OCI-LY3 (cell line): ENCODE results near the gene CSNK1G2.

Experiments used
- H2AFZ ChIP-seq: fragments of 200-600, 300-600 bp; shearing (Covaris generic); 2 replicates; pipeline ENCODE4 v1.6.0; 2014; ENCODE audit warnings: antibody characterized with exemption, low read depth, low read length
- H3K27ac ChIP-seq: fragments of 200-600, 300-600 bp; sonication (generic); 2 replicates; pipeline ENCODE4 v1.5.1; 2014; ENCODE audit warnings: mild to moderate bottlenecking, low read length, moderate library complexity, mixed read lengths
- H3K27me3 ChIP-seq: fragments of 200-600, 300-600 bp; sonication (generic); 2 replicates; pipeline ENCODE4 v1.6.1; 2014; ENCODE audit warnings: low read depth, low read length, mixed read lengths
- H3K36me3 ChIP-seq: fragments of 200-600, 300-600 bp; sonication (generic); replicated peaks from 2 replicates; pipeline ENCODE3; 2014; ENCODE audit warnings: low read depth, low read length, mixed read lengths
- H3K4me1 ChIP-seq: fragments of 300-600, 200-600 bp; sonication (generic); 2 replicates; pipeline ENCODE4 v1.6.1; 2014; ENCODE audit warnings: low read length, mixed read lengths
- H3K4me2 ChIP-seq: fragments of 200-600, 300-600 bp; sonication (generic); 2 replicates; pipeline ENCODE4 v1.6.1; 2014; ENCODE audit warnings: low read length, mixed read lengths
- H3K4me3 ChIP-seq: fragments of 300-600, 200-600 bp; sonication (generic); 2 replicates; pipeline ENCODE4 v1.5.1; 2014; ENCODE audit warnings: antibody characterized with exemption, mild to moderate bottlenecking, low read length, moderate library complexity
- H3K79me2 ChIP-seq: fragments of 300-600, 200-600 bp; shearing (Covaris generic); 2 replicates; pipeline ENCODE4 v1.6.1; 2014; ENCODE audit warnings: mild to moderate bottlenecking, low read length, mixed read lengths
- H3K9ac ChIP-seq: fragments of 300-600, 200-600 bp; shearing (Covaris generic); 2 replicates; pipeline ENCODE4 v1.6.0; 2014; ENCODE audit warnings: mild to moderate bottlenecking, low read length, moderate library complexity
- H3K9me3 ChIP-seq: fragments of 200-600, 300-600 bp; shearing (Covaris generic); 2 replicates; pipeline ENCODE4 v1.6.1; 2014; ENCODE audit warnings: low read length, mixed read lengths; ENCODE audit not compliant: insufficient read depth
- H4K20me1 ChIP-seq: fragments of 200-600, 300-600 bp; sonication (generic); 2 replicates; pipeline ENCODE4 v1.6.1; 2016; ENCODE audit warnings: low read length, mixed read lengths; ENCODE audit not compliant: insufficient read depth
- CTCF ChIP-seq: fragments of 200-600, 300-600 bp; sonication (generic); IDR thresholded peaks from 2 replicates; pipeline ENCODE4 v1.5.1; 2014; ENCODE audit warnings: antibody characterized with exemption, low read length, low read depth
- EZH2phosphoT487 ChIP-seq: fragments of 200-600 bp; shearing (Covaris generic); IDR thresholded peaks from 2 replicates; pipeline ENCODE4 v1.6.1; 2018; ENCODE audit warnings: antibody characterized with exemption, mixed run types, low read depth

The CSNK1G2 gene

DNA sequence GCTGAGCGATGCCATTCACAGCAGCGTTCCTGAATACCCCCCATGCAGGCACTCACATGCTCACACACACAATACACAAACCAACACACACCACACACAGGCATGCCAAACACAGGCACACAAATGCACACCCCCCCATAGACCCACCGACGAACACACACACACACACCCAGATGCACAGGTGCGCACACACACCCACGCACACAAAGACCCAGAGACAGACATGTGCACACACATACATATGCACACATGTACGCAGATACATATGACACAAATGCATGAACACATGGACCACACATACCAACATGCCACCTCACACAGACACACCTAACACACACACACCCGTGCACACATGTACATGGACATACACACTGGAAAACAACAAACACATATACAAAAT lies 7.0 kb upstream of the CSNK1G2 start:
- Histone ChIP-seq H3K36me3 (no peaks in the 10 kb centered on the region), H3K4me3 (no peak overlapping the region), H2AFZ (no peak overlapping the region), H3K27me3 (0 out of 2 replicates have a peak, but pooled peaks cover 2% of the 10 kb centered on the region), H3K27ac (no peak overlapping the region), H3K9ac (no peak overlapping the region), H3K4me2 (no peak overlapping the region), H3K79me2 (no peaks in the 10 kb centered on the region), H4K20me1 (no peaks in the 10 kb centered on the region), H3K9me3 (0 out of 2 replicates have a peak, but pooled peaks cover 3% of the 10 kb centered on the region), H3K4me1 (peaks cover 10% of the 10 kb centered on the region)
- no peak for TF ChIP-seq CTCF
- no peak for TF ChIP-seq EZH2phosphoT487

- H3K4me2 ChIP-seq, result no peak overlapping the region
- H3K9ac ChIP-seq, result no peak overlapping the region
- peaks cover 6% of the 10 kb centered on the region for H3K4me1 ChIP-seq
- no peaks in the 10 kb centered on the region for H4K20me1 ChIP-seq
- H3K79me2 ChIP-seq, result peaks cover 7% of the 10 kb centered on the region
- no peak overlapping the region for H3K4me3 ChIP-seq
- H3K36me3 ChIP-seq, result no peaks in the 10 kb centered on the region
- 0 out of 2 replicates have a peak, but pooled peaks cover 3% of the 10 kb centered on the region for H3K9me3 ChIP-seq
- no peak overlapping the region for H2AFZ ChIP-seq
- TF ChIP-seq EZH2phosphoT487 (no peak), CTCF (no peak)
- no peaks in the 10 kb centered on the region for H3K27me3 ChIP-seq
- H3K27ac ChIP-seq, result no peak overlapping the region
Observed at GRCh38 chr19:1935484-1936208, 5.3 kb upstream of the CSNK1G2 start.

GRCh38 chr19:1936430-1936829 lies 4.5 kb upstream of the CSNK1G2 start:
- H3K4me3 ChIP-seq, result no peak overlapping the region
- TF ChIP-seq EZH2phosphoT487 (no peak), CTCF (no peak)

GRCh38 chr19:1936916-1937610 lies 3.9 kb upstream of the CSNK1G2 start:
- TF ChIP-seq CTCF (no peak), EZH2phosphoT487 (no peak)
- H4K20me1 ChIP-seq, result no peaks in the 10 kb centered on the region
- peaks cover 6% of the 10 kb centered on the region for H3K4me1 ChIP-seq
- no peaks in the 10 kb centered on the region for H3K9me3 ChIP-seq
- no peaks in the 10 kb centered on the region for H3K36me3 ChIP-seq
- H2AFZ ChIP-seq, result no peak overlapping the region
- H3K4me3 ChIP-seq, result no peak overlapping the region
- H3K4me2 ChIP-seq, result no peak overlapping the region
- no peak overlapping the region for H3K9ac ChIP-seq
- H3K79me2 ChIP-seq, result peaks cover 18% of the 10 kb centered on the region
- no peaks in the 10 kb centered on the region for H3K27me3 ChIP-seq
- H3K27ac ChIP-seq, result no peak overlapping the region

More at GRCh38 chr19:1936430-1936829, 4.5 kb upstream of the CSNK1G2 start:
- H3K4me1 ChIP-seq, result peaks cover 6% of the 10 kb centered on the region
- no peak overlapping the region for H3K9ac ChIP-seq
- H4K20me1 ChIP-seq, result no peaks in the 10 kb centered on the region
- 0 out of 2 replicates have a peak, but pooled peaks cover 3% of the 10 kb centered on the region for H3K9me3 ChIP-seq
- H3K36me3 ChIP-seq, result no peaks in the 10 kb centered on the region
- no peak overlapping the region for H2AFZ ChIP-seq
- H3K4me2 ChIP-seq, result no peak overlapping the region
- no peak overlapping the region for H3K27ac ChIP-seq
- H3K27me3 ChIP-seq, result no peaks in the 10 kb centered on the region
- H3K79me2 ChIP-seq, result peaks cover 12% of the 10 kb centered on the region
